ENCODE results near the gene TWNK. TPM values are rescaled to one million over a fixed set of nuclear protein-coding genes. Genes with fewer than 3 reads are reported as not detected.

The TWNK gene
- total RNA-seq, 2 donors from 2014 or later, result 5.3 to 16.6 TPM

DNA sequence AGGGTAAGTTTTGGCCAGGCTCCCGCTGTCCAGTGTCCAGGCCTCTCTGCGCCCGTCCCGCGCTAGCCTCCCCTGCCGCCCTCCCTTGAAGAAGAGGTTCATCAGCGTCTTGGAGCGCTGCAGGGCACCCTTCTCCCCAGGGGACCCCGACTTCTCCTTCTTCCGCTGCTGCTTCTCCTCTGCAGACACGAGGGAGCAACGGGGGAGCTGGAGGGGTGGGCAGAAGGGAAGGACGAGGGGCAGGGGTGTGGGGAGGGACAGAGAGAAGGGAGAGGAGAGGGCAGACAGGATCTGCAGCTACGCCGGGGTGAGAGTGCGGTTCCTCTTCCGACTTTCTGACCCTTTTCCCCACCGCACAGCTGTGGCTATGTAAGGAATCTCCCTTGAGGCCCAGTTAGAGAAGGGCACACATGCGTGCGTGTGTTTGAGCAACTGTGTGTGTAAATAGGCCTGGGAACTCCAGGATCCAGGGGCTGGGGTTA is 30.8 kb downstream of the TWNK start:
- Histone ChIP-seq H3K9me3 (no peaks in the 10 kb centered on the region), H3K36me3 (no peaks in the 10 kb centered on the region), H3K4me3 (no peak overlapping the region), H3K27me3 (replicated peaks; ENCODE audit: insufficient read depth) (no peaks in the 10 kb centered on the region), H3K4me1 (ENCODE audit: control insufficient read depth in 1 of 2, low read depth in 2 of 2) (peaks cover 0 to 11% of the 10 kb centered on the region in 2 donors), H3K27ac (no peak overlapping the region)
- DNase-seq (ENCODE audit: low spot score) (no peak), ATAC-seq (ENCODE audit: insufficient number of reproducible peaks, low FRiP score, low read depth) (no peak)
- TF ChIP-seq CTCF (IDR thresholded peaks at IDR 0.05), result no peak

DNA sequence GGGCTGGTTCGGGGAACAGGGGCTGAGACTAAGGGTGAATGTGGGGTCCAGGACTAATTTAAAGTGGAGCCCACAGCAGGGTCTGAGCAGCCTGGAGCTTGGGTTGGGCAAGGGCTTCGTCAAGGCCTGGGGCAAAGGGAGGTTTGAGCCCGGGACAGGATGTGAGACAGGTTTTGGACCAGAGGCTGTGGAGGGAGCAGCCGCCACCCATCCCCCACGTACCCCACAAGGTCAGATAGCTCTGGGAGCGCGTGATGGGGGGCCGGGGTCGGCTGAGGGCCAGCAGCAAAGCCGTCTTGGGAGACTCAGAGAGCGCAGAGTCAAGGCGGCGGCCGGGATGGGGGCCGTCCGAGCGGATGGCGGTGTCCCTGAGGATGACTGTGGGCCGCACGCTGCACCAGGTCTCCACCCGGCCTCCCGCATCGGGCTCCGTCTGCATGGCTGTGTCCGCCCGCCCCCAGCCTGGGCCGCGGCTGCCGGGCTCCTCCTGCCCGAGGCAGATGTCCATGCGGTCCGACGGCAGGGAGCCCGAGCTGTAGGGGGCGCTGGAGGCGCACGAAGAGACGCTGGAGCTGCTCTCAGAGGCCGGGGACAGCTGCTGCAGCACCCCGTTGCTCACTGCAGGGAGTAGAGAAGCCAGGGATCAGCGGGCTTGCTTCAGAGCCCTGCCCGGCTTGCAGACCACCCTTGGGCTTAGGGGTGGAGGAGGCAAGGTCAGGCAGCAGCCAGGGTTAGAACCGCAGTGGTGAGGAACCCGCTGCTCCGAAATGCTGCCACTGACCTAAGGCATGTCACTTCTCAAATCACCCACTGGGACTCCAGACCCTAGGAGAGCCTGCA is 31.5 kb downstream of the TWNK start:
- Histone ChIP-seq H3K4me3 (peak overlapping the region; percentile 20), H3K9me3 (no peaks in the 10 kb centered on the region), H3K27ac (no peak overlapping the region), H3K4me1 (ENCODE audit: control insufficient read depth in 1 of 2, low read depth in 2 of 2) (peaks cover 0 to 4% of the 10 kb centered on the region in 2 donors), H3K27me3 (replicated peaks; ENCODE audit: insufficient read depth) (no peaks in the 10 kb centered on the region), H3K36me3 (no peaks in the 10 kb centered on the region)
- peak; percentile 36 for DNase-seq (ENCODE audit: low spot score)
- ATAC-seq (ENCODE audit: insufficient number of reproducible peaks, low FRiP score, low read depth), result no peak
- peak; percentile 66 for TF ChIP-seq CTCF (IDR thresholded peaks at IDR 0.05)

DNA sequence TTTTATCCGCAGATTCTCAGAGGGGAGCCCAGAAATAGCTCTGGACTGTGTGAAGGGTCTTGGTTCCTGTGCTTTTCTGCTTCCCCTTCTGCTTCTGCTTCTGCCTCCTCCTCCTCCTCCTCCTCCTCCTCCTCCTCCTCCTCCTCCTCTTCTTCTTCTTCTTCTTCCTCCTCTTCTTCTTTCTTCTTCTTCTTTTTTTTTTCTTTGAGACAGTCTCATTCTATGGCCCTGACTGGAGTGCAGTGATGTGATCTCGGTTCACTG is 32.0 kb downstream of the TWNK start:
- DNase-seq (ENCODE audit: low spot score) (no peak), ATAC-seq (ENCODE audit: insufficient number of reproducible peaks, low FRiP score, low read depth) (no peak)
- H3K36me3 ChIP-seq, result no peaks in the 10 kb centered on the region
- H3K4me1 ChIP-seq (ENCODE audit: control insufficient read depth in 1 of 2, low read depth in 2 of 2), result no peaks in the 10 kb centered on the region
- H3K9me3 ChIP-seq, result no peaks in the 10 kb centered on the region
- no peak for TF ChIP-seq CTCF (IDR thresholded peaks at IDR 0.05)
- no peak overlapping the region for H3K27ac ChIP-seq
- H3K27me3 ChIP-seq (replicated peaks; ENCODE audit: insufficient read depth), result no peaks in the 10 kb centered on the region
- no peak overlapping the region for H3K4me3 ChIP-seq

DNA sequence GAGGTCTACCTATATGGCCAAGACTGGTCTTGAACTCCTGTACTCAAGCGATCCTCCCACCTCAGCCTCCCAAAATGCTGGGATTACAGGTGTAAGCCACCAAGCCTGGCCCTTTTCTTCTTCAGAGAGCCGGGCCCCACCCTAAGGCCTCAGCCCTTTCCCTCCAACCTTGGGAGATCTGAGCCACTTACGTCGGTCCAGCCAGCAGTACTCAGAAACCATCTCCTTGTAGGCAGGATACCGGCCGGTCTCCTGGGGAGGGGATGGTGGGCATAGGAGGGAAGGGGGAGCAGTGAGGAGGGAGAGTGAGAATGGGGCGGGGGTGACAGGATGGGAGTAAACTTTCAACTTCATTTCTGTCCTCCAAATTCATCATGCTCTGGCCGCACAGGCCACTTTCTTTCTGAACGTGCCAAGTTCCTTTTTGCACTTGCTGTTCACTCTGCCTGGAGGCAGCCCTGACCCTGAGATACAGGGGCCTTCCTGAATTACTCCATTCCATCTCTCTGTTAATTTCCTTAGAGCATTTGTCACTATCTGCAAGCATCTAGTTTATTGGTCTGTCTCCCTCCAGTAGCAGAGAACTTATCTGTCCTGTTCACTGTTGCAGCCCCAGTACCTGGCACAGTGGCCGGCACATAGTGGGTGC is 33.2 kb downstream of the TWNK start:
- no peak for TF ChIP-seq CTCF (IDR thresholded peaks at IDR 0.05)
- no peak overlapping the region for H3K4me3 ChIP-seq
- H3K4me1 ChIP-seq (ENCODE audit: control insufficient read depth in 1 of 2, low read depth in 2 of 2), result no peaks in the 10 kb centered on the region
- H3K27ac ChIP-seq, result no peak overlapping the region
- H3K9me3 ChIP-seq, result no peaks in the 10 kb centered on the region
- H3K36me3 ChIP-seq, result no peaks in the 10 kb centered on the region
- no peaks in the 10 kb centered on the region for H3K27me3 ChIP-seq (replicated peaks; ENCODE audit: insufficient read depth)
- DNase-seq (ENCODE audit: low spot score), result no peak
- no peak for ATAC-seq (ENCODE audit: insufficient number of reproducible peaks, low FRiP score, low read depth)

GRCh38 chr10:101021239-101021638 is 33.9 kb downstream of the TWNK start:
- no peak for ATAC-seq (ENCODE audit: insufficient number of reproducible peaks, low FRiP score, low read depth)

More at GRCh38 chr10:101021239-101021638, 33.9 kb downstream of the TWNK start:
- no peak for TF ChIP-seq CTCF (IDR thresholded peaks at IDR 0.05)
- Histone ChIP-seq H3K4me3 (no peak overlapping the region), H3K4me1 (ENCODE audit: control insufficient read depth in 1 of 2, low read depth in 2 of 2) (no peaks in the 10 kb centered on the region), H3K36me3 (no peaks in the 10 kb centered on the region), H3K9me3 (no peaks in the 10 kb centered on the region), H3K27me3 (replicated peaks; ENCODE audit: insufficient read depth) (no peaks in the 10 kb centered on the region), H3K27ac (no peak overlapping the region)
- no peak for DNase-seq (ENCODE audit: low spot score)
